Caco-2 (cell line): ENCODE data around the gene GAS7. TPM values are rescaled to one million over a fixed set of nuclear protein-coding genes. Genes with fewer than 3 reads are reported as not detected.

Experiments
- BruUV-seq: library from RNA; stranded (reverse); fragments of 400-500 nt; replicated peaks from 2 replicates; lab custom pipeline; 2021; lab: Mats Ljungman, UMichigan
- CTCF ChIA-PET: fragments of 300-600 bp; sonication (Branson Sonifier 250); formaldehyde crosslinking; loops from one replicate; lab custom pipeline; 2022; ENCODE audit warnings: antibody characterized with exemption; lab: Charles Lee
- POLR2A ChIA-PET: fragments of 300-600 bp; sonication (Branson Sonifier 250); formaldehyde crosslinking; loops from one replicate; lab custom pipeline; 2022; ENCODE audit warnings: antibody characterized with exemption; lab: Charles Lee
- DNase-seq, 2 experiments: peaks; one replicate each; pipeline versions ENCODE4 v3.0.0 to v3.0.0-alpha.2; 2020 to 2022
- H3K27me3 ChIP-seq: replicated peaks from 2 replicates; pipeline ENCODE4 v1.6.0; 2011; ENCODE audit warnings: low read length; ENCODE audit not compliant: control insufficient read depth, insufficient read depth
- H3K36me3 ChIP-seq: 2 replicates; pipeline ENCODE4 v1.5.1; 2011; ENCODE audit warnings: low read length; ENCODE audit not compliant: control insufficient read depth, insufficient read depth
- H3K4me1 ChIP-seq: fragments of 250-450 bp; sonication (Bioruptor Pico); 2 replicates; pipeline ENCODE4 v1.5.1; 2020; ENCODE audit warnings: mild to moderate bottlenecking
- H3K4me3 ChIP-seq: 2 replicates; pipeline ENCODE4 v1.5.1; 2011; ENCODE audit warnings: low read depth, mild to moderate bottlenecking, control low read depth, low read length
- H3K9me3 ChIP-seq: fragments of 250-450 bp; sonication (Bioruptor Pico); 2 replicates; pipeline ENCODE4 v1.5.1; 2020; ENCODE audit warnings: mild to moderate bottlenecking, moderate library complexity
- H3K27ac Mint-ChIP-seq: one replicate; pipeline ENCODE4 v1.8.0; 2022; ENCODE audit warnings: mixed read lengths; ENCODE audit not compliant: unreplicated experiment
- H3K27me3 Mint-ChIP-seq: one replicate; pipeline ENCODE4 v1.8.0; 2022; ENCODE audit warnings: mixed read lengths; ENCODE audit not compliant: insufficient read depth, unreplicated experiment
- H3K36me3 Mint-ChIP-seq: one replicate; pipeline ENCODE4 v1.8.0; 2022; ENCODE audit warnings: mild to moderate bottlenecking, mixed read lengths; ENCODE audit not compliant: insufficient read depth, unreplicated experiment
- H3K4me1 Mint-ChIP-seq: one replicate; pipeline ENCODE4 v1.8.0; 2022; ENCODE audit warnings: low read depth, mixed read lengths; ENCODE audit not compliant: unreplicated experiment
- H3K4me3 Mint-ChIP-seq: one replicate; pipeline ENCODE4 v1.8.0; 2022; ENCODE audit warnings: mild to moderate bottlenecking, moderate library complexity, mixed read lengths; ENCODE audit not compliant: unreplicated experiment
- H3K9me3 Mint-ChIP-seq: one replicate; pipeline ENCODE4 v1.8.0; 2022; ENCODE audit warnings: mixed read lengths; ENCODE audit not compliant: unreplicated experiment
- intact Hi-C: fragments of 100-400 bp; cut with micrococcal nuclease; formaldehyde crosslinking; loops from one replicate; pipeline ENCODE4 v1.10.0; 2022; ENCODE audit not compliant: unreplicated experiment
- total RNA-seq: library from RNA; stranded (reverse); gene quantifications from 2 replicates; pipeline ENCODE4 v1.2.3, GENCODE V29; 2022
- TF ChIP-seq, protein P1 (sequence below), 2 experiments: fragments of 200-600 bp in 1 of 2; IDR thresholded peaks; 1 replicate in 1 of 2; 2 replicates in 1 of 2; pipeline versions ENCODE4 v1.5.1 to v1.8.0; 2011 to 2022; ENCODE audit warnings: antibody characterized with exemption in 1 of 2, control low read depth in 1 of 2, inconsistent platforms in 1 of 2, low read depth in 1 of 2, low read length in 1 of 2, mild to moderate bottlenecking in 1 of 2, moderate library complexity in 1 of 2; ENCODE audit not compliant: insufficient read depth in 1 of 2, severe bottlenecking in 1 of 2, unreplicated experiment in 1 of 2

Gene GAS7
- total RNA-seq, 1 experiment from 2014 or later, result 0.34 TPM

DNA sequence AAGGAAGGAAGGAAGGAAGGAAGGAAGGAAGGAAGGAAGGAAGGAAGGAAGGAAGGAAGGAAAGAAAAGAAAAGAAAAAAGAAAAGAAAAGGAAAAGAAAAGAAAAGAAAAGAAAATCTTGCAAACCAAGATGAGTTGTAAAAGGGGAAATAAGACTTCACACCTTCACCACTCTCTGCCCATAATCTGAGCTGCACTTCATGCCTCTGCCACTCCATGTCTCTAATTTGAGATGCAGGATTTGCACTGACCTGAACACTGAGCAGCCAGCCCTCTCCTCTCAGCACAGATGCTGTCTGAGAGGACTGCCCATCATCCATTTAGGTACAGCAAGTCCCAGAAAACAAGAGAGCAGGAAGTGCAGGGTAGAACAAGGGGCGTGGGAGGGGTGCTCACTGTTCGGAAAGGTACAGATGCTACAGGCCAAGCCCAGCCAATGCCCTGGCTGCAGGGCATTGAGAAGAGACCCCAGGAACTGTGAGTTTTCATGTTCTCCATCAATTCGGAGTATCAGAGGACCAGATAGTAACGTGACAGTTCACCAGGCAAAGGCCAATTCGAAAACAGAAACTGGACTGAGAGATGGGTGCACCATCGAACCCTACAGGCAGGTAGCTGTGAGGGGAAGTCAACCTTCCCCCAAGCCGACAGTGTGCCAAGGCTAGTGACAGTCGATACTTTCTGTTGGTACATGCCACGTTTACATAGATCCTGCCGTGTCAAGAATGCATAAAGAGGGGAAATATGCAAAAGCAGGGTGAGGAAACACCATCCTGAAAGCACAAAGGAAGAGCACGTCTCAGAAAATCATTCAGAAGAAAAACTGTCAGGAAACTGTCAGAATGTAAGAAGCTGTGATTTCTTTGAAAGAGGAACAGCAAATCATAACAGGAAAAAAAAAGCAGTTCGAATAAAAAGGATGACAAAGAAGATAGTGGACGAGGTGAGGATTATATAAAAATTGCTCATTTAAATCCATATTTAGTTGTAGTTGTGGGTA, 151.3 kb downstream of the GAS7 start:
- Histone ChIP-seq H3K4me3 (no peak overlapping the region), H3K36me3 (no peaks in the 10 kb centered on the region), H3K4me1 (no peaks in the 10 kb centered on the region), H3K27me3 (no peaks in the 10 kb centered on the region), H3K9me3 (no peaks in the 10 kb centered on the region)
- Mint-ChIP-seq H3K9me3 (no peaks in the 10 kb centered on the region), H3K36me3 (no peaks in the 10 kb centered on the region), H3K27ac (no peak overlapping the region), H3K27me3 (peaks cover 2% of the 10 kb centered on the region), H3K4me3 (no peak overlapping the region), H3K4me1 (no peaks in the 10 kb centered on the region)
- BruUV-seq, result no TSS peak
- POLR2A ChIA-PET, result no interaction called here
- intact Hi-C loops, result no loop called here
- CTCF ChIA-PET, result no interaction called here
- TF ChIP-seq, protein P1, sequence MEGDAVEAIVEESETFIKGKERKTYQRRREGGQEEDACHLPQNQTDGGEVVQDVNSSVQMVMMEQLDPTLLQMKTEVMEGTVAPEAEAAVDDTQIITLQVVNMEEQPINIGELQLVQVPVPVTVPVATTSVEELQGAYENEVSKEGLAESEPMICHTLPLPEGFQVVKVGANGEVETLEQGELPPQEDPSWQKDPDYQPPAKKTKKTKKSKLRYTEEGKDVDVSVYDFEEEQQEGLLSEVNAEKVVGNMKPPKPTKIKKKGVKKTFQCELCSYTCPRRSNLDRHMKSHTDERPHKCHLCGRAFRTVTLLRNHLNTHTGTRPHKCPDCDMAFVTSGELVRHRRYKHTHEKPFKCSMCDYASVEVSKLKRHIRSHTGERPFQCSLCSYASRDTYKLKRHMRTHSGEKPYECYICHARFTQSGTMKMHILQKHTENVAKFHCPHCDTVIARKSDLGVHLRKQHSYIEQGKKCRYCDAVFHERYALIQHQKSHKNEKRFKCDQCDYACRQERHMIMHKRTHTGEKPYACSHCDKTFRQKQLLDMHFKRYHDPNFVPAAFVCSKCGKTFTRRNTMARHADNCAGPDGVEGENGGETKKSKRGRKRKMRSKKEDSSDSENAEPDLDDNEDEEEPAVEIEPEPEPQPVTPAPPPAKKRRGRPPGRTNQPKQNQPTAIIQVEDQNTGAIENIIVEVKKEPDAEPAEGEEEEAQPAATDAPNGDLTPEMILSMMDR (IDR thresholded peaks at IDR 0.05; ENCODE audit: insufficient read depth in 1 of 2, low read depth in 1 of 2, low read length in 1 of 2, severe bottlenecking in 1 of 2, unreplicated experiment in 1 of 2), result no peak
- no peak for DNase-seq

DNA sequence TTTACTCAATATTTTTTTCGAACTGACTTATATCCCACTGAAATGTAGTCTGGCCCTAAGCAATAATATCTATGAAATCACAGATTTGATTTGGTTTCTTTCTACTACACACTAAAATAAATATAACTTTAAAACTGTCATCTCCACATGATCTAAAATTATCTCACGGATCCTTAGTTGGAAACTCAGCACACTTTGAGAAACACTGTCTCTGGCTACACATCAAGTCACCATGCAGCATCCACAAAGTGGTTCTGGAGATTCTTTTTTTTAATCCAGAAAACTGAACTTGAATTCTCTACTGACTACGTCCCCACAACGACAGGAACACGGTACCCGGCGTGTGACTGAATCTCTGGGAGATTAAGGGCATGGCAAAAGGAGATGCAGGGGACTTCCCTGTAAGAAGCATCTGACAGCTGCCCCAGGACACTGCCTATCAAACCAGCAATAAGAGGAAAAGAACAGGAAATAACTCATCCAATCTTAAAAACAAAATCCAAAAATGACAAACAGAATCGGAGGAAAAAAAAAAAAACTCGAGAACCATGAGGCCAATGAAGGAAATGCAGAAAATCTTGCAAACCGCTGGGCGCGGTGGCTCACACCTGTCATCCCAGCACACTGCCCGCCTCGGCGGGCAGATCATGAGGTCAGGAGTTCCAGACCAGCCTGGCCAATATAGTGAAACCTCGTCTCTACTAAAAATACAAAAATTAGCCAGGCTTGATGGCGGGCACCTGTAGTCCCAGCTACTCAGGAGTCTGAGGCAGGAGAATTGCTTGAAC, 152.3 kb downstream of the GAS7 start:
- Mint-ChIP-seq H3K4me1 (no peaks in the 10 kb centered on the region), H3K27me3 (peaks cover 2% of the 10 kb centered on the region), H3K4me3 (no peak overlapping the region), H3K27ac (no peak overlapping the region), H3K36me3 (no peaks in the 10 kb centered on the region), H3K9me3 (no peaks in the 10 kb centered on the region)
- Histone ChIP-seq H3K27me3 (no peaks in the 10 kb centered on the region), H3K4me3 (no peak overlapping the region), H3K36me3 (no peaks in the 10 kb centered on the region), H3K4me1 (no peaks in the 10 kb centered on the region), H3K9me3 (no peaks in the 10 kb centered on the region)
- no TSS peak for BruUV-seq
- intact Hi-C loops, result no loop called here
- DNase-seq, result no peak
- CTCF ChIA-PET, result no interaction called here
- POLR2A ChIA-PET, result no interaction called here
- TF ChIP-seq, protein P1 (IDR thresholded peaks at IDR 0.05; ENCODE audit: insufficient read depth in 1 of 2, low read depth in 1 of 2, low read length in 1 of 2, severe bottlenecking in 1 of 2, unreplicated experiment in 1 of 2), result no peak

DNA sequence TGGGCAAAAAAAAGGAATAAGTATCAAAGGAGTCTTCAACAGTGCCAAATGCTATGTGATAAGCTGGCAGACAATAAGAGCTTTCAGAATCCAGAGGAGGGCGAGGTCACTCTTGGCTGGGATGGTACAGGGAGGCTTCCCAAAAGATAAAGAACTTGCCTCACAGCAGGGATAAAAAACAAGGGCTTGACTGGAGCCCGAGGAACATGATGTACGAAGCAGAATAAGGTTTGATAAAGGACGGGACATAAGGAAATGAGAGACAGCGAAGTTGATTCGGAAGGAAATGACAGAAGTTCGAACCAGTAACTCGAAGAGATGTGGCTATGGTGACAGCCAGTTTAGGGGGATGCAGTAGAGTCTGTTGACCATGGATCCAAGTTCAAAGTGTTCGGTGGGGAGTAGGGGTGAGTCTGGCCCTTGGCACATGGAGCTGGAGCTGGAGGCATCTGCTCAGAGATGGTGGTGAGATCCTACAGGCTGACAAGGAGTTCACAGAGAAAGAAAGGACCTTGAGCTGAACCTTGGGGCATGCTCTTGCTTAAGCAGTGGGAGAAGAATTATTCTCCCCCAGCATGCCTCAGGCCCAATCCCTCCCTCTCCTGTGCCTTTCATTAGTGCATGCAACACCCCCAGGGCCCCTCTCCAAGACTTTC, 155.7 kb downstream of the GAS7 start:
- Histone ChIP-seq H3K4me1 (no peaks in the 10 kb centered on the region), H3K9me3 (no peaks in the 10 kb centered on the region), H3K4me3 (no peak overlapping the region), H3K27me3 (no peaks in the 10 kb centered on the region), H3K36me3 (no peaks in the 10 kb centered on the region)
- no peaks in the 10 kb centered on the region for H3K9me3 Mint-ChIP-seq
- ChIA-PET CTCF (no interaction called here), POLR2A (no interaction called here)
- no peaks in the 10 kb centered on the region for H3K4me1 Mint-ChIP-seq
- H3K4me3 Mint-ChIP-seq, result no peak overlapping the region
- TF ChIP-seq, protein P1 (IDR thresholded peaks at IDR 0.05; ENCODE audit: insufficient read depth in 1 of 2, low read depth in 1 of 2, low read length in 1 of 2, severe bottlenecking in 1 of 2, unreplicated experiment in 1 of 2), result no peak
- no TSS peak for BruUV-seq
- no peaks in the 10 kb centered on the region for H3K36me3 Mint-ChIP-seq
- peaks cover 2% of the 10 kb centered on the region for H3K27me3 Mint-ChIP-seq
- intact Hi-C loops, result no loop called here
- no peak overlapping the region for H3K27ac Mint-ChIP-seq
- DNase-seq, result no peak
